ENCODE measurements around the gene COL11A2. TPM values are rescaled to one million over a fixed set of nuclear protein-coding genes. Genes with fewer than 3 reads are reported as not detected.

The COL11A2 gene
- total and polyA plus RNA-seq, 2 of the 13 experiments (the other 11 are each of a cell fraction or from before 2014, with no cell fraction given): 0.55 TPM

DNA sequence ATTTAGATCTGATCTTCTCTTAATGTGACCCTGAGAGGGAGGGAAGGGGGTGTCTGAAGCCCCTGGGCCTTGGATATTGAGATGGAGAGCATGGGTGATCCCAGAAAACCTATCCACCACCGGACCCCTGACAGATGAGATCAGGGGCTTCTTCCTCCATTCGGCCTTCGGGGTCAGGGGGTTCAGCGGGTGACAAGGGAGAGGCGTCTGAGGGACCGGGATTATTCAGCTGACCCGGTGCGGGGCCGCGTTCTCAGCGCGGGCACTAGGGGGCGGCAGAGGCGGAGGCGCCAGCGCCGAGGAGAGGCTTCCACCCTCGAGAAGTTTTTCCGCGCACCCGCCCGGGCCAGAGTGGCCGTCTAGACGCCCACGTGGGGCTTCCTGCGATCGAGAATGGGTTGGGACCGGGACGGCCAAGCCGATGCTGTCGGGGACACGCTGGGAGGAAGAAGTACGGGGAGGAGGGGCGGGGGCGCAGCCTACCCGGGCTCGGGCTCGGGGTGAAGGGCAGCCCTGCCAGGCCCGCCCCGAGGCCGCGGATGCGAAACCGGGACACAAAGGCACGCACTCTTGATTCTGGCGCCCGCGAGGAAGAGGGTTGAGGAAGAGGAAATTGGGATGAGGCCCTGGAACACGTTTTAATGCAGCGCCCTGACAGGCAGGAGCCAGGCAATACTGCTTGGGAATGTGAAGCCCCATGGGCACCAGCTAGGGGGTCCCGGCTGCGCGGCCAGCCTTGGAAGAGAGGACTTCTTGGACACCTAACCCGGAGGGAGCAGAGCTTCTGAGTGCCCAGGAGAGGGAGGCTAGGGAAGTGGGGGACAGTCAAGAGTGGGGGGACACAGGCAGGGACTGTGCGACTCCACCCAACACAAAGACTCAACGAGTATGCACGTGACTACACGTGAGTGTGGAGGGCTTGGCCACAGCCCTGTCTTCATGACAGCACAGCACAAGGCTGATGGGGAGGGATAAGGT lies 30.6 kb downstream of the COL11A2 start (continued):
- TF ChIP-seq SAFB2 (CRISPR knock-in tag; IDR thresholded peaks at IDR 0.05; ENCODE audit: borderline replicate concordance, low read depth): no peak; the same call in 1 of the 2 replicates
- peak; percentile 66 for TF ChIP-seq ZNF547 (CRISPR knock-in tag; IDR thresholded peaks at IDR 0.05)
- TF ChIP-seq ZBTB42 (CRISPR knock-in tag; IDR thresholded peaks at IDR 0.05): no peak
- no peak for TF ChIP-seq CC2D1A (CRISPR knock-in tag; IDR thresholded peaks at IDR 0.05)
- no peak for TF ChIP-seq ZBTB21 (CRISPR knock-in tag; IDR thresholded peaks at IDR 0.05)
- no peak for TF ChIP-seq ZSCAN21 (CRISPR knock-in tag; IDR thresholded peaks at IDR 0.05; ENCODE audit: borderline replicate concordance)
- TF ChIP-seq SMAD1 (CRISPR knock-in tag; IDR thresholded peaks at IDR 0.05; ENCODE audit: borderline replicate concordance, low read depth): no peak
- no peak for TF ChIP-seq AHR (CRISPR knock-in tag; IDR thresholded peaks at IDR 0.05)
- no peak for TF ChIP-seq ZNF24 (IDR thresholded peaks at IDR 0.05)
- peak; percentile 49 for TF ChIP-seq SRSF1 (optimal IDR thresholded peaks at IDR 0.05; ENCODE audit: low read depth, low read length)
- no peak for TF ChIP-seq SIN3A (IDR thresholded peaks at IDR 0.05; ENCODE audit: borderline replicate concordance, low read depth, low read length)
- TF ChIP-seq, protein P1, sequence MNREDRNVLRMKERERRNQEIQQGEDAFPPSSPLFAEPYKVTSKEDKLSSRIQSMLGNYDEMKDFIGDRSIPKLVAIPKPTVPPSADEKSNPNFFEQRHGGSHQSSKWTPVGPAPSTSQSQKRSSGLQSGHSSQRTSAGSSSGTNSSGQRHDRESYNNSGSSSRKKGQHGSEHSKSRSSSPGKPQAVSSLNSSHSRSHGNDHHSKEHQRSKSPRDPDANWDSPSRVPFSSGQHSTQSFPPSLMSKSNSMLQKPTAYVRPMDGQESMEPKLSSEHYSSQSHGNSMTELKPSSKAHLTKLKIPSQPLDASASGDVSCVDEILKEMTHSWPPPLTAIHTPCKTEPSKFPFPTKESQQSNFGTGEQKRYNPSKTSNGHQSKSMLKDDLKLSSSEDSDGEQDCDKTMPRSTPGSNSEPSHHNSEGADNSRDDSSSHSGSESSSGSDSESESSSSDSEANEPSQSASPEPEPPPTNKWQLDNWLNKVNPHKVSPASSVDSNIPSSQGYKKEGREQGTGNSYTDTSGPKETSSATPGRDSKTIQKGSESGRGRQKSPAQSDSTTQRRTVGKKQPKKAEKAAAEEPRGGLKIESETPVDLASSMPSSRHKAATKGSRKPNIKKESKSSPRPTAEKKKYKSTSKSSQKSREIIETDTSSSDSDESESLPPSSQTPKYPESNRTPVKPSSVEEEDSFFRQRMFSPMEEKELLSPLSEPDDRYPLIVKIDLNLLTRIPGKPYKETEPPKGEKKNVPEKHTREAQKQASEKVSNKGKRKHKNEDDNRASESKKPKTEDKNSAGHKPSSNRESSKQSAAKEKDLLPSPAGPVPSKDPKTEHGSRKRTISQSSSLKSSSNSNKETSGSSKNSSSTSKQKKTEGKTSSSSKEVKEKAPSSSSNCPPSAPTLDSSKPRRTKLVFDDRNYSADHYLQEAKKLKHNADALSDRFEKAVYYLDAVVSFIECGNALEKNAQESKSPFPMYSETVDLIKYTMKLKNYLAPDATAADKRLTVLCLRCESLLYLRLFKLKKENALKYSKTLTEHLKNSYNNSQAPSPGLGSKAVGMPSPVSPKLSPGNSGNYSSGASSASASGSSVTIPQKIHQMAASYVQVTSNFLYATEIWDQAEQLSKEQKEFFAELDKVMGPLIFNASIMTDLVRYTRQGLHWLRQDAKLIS (CRISPR knock-in tag; IDR thresholded peaks at IDR 0.05): no peak
- no peak for TF ChIP-seq ZNF569 (CRISPR knock-in tag; IDR thresholded peaks at IDR 0.05; ENCODE audit: borderline replicate concordance)
- TF ChIP-seq ZNF567 (CRISPR knock-in tag; IDR thresholded peaks at IDR 0.05; ENCODE audit: borderline replicate concordance): no peak
- TF ChIP-seq ZNF878 (CRISPR knock-in tag; IDR thresholded peaks at IDR 0.05): no peak
- TF ChIP-seq KLF15 (CRISPR knock-in tag; IDR thresholded peaks at IDR 0.05; ENCODE audit: borderline replicate concordance): no peak
- TF ChIP-seq RAD21 (CRISPR knock-in tag; IDR thresholded peaks at IDR 0.05): peak; percentile 83
- TF ChIP-seq POGZ (CRISPR knock-in tag; IDR thresholded peaks at IDR 0.05): peak; percentile 25; the same call in 1 of the 2 replicates
- TF ChIP-seq, protein P2, sequence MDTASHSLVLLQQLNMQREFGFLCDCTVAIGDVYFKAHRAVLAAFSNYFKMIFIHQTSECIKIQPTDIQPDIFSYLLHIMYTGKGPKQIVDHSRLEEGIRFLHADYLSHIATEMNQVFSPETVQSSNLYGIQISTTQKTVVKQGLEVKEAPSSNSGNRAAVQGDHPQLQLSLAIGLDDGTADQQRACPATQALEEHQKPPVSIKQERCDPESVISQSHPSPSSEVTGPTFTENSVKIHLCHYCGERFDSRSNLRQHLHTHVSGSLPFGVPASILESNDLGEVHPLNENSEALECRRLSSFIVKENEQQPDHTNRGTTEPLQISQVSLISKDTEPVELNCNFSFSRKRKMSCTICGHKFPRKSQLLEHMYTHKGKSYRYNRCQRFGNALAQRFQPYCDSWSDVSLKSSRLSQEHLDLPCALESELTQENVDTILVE (CRISPR knock-in tag; IDR thresholded peaks at IDR 0.05): no peak
- TF ChIP-seq, protein P3, sequence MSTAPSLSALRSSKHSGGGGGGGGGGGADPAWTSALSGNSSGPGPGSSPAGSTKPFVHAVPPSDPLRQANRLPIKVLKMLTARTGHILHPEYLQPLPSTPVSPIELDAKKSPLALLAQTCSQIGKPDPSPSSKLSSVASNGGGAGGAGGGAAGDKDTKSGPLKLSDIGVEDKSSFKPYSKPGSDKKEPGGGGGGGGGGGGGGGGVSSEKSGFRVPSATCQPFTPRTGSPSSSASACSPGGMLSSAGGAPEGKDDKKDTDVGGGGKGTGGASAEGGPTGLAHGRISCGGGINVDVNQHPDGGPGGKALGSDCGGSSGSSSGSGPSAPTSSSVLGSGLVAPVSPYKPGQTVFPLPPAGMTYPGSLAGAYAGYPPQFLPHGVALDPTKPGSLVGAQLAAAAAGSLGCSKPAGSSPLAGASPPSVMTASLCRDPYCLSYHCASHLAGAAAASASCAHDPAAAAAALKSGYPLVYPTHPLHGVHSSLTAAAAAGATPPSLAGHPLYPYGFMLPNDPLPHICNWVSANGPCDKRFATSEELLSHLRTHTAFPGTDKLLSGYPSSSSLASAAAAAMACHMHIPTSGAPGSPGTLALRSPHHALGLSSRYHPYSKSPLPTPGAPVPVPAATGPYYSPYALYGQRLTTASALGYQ (CRISPR knock-in tag; IDR thresholded peaks at IDR 0.05): no peak
- no peak for TF ChIP-seq PPARG (CRISPR knock-in tag; conservative IDR thresholded peaks at IDR 0.05)
